Esophagus muscularis mucosa (tissue), 3 donors: ENCODE data around the gene NTSR1.

Experiments
- POLR2A ChIP-seq: fragments of 450-650 bp; IDR thresholded peaks from one replicate; pipeline ENCODE4 v1.6.1; 2017; ENCODE audit warnings: antibody characterized with exemption, moderate library complexity, mild to moderate bottlenecking, low read depth
- TF ChIP-seq, protein P1 (sequence below), 3 experiments: fragments of 200-600 bp in 2 of 3; fragments of 450-650 bp in 1 of 3; sonication (generic) in 2 of 3; IDR thresholded peaks; one replicate each; pipeline ENCODE4 v1.5.1; 2017 to 2019; ENCODE audit warnings: antibody characterized with exemption in 3 of 3, mild to moderate bottlenecking in 2 of 3, moderate library complexity in 1 of 3

DNA sequence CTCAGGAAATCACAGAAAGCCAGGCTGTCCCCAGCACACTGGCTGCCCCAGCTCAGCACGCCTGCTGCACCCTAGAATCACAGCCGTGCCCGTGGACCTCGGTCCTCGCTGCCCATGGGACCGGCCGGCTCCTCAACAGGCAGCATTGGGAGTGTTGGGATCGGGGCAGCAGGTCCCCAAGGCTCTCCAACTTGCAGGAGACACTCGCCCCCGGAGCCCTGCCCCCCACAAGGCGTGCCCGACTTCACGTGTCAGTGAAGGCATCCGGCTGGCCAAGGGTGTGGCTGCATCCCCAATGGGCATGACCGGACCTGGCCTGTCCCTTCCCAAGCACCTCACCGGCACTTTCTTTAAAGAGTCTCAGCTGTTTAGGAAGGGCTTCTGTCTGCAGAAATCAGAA, 3.0 kb upstream of the NTSR1 start:
- TF ChIP-seq, protein P1, sequence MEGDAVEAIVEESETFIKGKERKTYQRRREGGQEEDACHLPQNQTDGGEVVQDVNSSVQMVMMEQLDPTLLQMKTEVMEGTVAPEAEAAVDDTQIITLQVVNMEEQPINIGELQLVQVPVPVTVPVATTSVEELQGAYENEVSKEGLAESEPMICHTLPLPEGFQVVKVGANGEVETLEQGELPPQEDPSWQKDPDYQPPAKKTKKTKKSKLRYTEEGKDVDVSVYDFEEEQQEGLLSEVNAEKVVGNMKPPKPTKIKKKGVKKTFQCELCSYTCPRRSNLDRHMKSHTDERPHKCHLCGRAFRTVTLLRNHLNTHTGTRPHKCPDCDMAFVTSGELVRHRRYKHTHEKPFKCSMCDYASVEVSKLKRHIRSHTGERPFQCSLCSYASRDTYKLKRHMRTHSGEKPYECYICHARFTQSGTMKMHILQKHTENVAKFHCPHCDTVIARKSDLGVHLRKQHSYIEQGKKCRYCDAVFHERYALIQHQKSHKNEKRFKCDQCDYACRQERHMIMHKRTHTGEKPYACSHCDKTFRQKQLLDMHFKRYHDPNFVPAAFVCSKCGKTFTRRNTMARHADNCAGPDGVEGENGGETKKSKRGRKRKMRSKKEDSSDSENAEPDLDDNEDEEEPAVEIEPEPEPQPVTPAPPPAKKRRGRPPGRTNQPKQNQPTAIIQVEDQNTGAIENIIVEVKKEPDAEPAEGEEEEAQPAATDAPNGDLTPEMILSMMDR (IDR thresholded peaks at IDR 0.05), result no peak
- TF ChIP-seq POLR2A, result no peak
